Esophagus muscularis mucosa (tissue), 3 donors: ENCODE data around the gene ABTB2.

Source experiments
- CTCF ChIP-seq, 3 experiments: fragments of 200-600 bp in 2 of 3; fragments of 450-650 bp in 1 of 3; sonication (generic) in 2 of 3; IDR thresholded peaks; one replicate each; pipeline ENCODE4 v1.5.1; 2017 to 2019; ENCODE audit warnings: antibody characterized with exemption in 3 of 3, mild to moderate bottlenecking in 2 of 3, moderate library complexity in 1 of 3
- POLR2A ChIP-seq: fragments of 450-650 bp; IDR thresholded peaks from one replicate; pipeline ENCODE4 v1.6.1; 2017; ENCODE audit warnings: antibody characterized with exemption, moderate library complexity, mild to moderate bottlenecking, low read depth

DNA sequence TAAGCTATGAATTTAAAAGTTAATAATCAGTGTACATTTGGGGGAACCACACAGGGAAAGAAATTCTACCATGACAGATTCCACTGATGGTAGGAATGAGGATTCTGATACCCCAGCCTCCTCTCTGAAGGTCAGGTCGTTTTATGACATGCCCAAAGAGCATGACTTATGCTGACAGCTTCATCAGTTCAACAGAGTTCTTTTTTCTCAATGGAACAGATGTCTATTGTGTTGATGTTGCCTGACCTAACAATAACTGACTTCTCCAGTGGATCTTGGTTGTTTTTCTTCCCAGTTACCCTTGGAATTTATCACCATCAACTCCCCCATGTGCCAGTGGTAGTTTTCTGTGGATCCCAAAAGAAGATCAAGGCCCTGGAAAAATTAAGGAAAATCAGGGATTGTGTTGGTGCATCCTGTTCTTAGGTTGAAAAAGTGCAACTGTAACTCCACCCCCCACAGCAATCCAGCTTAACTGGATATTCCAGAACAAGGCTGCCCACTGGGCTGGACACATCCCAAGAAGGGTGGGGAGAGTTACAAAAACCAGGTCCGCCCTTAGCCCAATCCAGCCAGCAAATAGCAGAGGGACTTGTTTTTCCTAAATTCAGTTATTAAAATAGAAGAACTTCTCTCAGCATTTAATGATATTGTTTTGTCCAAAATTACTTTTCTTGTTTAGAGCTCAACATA is 49.5 kb upstream of the ABTB2 start:
- TF ChIP-seq POLR2A (no peak), CTCF (IDR thresholded peaks at IDR 0.05) (no peak)
